Stimulated activated CD8-positive, alpha-beta memory T cell treated with anti-CD3 and anti-CD28 coated beads, Interleukin-4, amount 100 ng/mL, for 48 hours (primary cell): ENCODE results near the gene NEK10.

ENCODE experiments used
- DNase-seq: peaks from one replicate; pipeline ENCODE4 v3.0.0-alpha.2; 2020

Gene NEK10

DNA sequence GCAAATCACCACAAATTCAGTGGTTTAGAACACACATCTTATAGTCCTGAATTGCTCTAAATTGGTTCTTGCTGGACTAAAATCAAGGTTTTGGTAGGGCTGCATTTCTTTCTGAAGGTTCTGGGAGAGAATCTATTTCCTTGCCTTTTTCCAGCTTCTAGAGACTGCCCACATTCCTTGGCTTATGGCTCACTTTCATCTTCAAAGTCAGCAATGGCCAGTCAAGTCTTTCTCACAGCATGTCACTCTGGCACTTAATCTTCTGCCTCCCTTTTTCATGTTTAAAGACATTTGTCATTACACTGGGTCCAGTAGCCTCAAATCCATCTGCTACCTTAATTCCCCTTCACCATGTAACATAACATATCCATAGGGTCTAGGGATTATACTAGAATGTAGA lies 149.0 kb downstream of the NEK10 start:
- no peak for DNase-seq

DNA sequence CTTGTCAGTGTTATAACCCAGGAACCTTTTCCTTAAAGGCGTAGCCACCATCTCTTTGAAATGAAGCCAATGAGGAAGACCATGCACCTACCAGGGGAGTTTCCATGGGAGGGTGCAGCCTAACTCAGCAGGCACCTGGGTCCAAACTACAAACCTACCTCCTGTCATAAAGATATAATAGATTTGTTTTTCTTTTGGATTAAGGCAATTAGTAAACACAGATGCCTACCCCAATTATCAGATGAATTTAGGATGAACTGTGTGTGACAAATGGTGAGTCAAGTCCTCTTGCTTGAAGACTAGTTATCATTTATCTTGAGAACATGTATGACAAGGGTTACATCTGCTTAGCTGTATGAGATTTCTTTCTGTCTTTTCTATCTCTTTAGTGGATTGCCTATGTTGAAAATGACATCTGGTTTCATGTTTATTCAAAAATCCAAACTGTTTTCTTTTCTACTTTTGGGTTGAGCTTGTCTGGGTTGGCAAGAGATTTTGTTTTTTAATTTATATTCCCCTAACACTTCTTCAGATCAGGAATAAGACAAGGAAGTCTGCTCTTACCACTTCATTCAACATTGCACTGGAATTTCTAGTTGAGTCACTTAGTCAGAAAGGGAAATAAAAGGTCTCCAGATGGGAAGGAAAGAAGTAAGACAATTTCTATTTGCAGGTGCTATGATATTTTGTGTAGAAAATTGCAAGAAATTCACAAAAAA lies 149.9 kb downstream of the NEK10 start:
- no peak for DNase-seq

DNA sequence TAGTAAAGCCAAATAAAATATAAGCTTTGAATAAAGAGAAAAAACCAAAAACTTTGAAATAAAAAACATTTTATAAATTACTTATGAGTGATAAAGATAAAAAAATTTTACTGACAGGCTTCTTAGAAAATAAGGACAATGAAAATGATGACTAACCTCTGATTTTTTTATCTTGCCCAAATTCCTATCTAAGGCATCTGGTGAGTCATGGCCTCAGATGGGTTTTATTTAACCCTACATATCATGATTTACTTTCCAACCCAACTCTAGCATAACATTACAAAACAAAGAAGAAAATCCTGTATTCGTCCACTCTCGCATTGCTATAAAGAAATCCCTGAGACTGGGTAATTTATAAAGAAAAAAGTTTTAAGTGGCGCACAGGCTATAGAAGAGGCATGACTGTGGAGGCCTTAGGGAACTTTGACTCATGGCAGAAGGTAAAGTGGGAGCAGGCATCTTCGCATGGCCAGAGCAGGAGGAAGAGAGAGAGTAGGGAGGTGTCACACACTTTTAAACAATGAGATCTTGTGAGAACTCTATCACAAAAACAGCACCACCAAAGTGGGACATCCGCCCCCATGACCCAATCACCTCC lies 152.1 kb downstream of the NEK10 start:
- DNase-seq: no peak

DNA sequence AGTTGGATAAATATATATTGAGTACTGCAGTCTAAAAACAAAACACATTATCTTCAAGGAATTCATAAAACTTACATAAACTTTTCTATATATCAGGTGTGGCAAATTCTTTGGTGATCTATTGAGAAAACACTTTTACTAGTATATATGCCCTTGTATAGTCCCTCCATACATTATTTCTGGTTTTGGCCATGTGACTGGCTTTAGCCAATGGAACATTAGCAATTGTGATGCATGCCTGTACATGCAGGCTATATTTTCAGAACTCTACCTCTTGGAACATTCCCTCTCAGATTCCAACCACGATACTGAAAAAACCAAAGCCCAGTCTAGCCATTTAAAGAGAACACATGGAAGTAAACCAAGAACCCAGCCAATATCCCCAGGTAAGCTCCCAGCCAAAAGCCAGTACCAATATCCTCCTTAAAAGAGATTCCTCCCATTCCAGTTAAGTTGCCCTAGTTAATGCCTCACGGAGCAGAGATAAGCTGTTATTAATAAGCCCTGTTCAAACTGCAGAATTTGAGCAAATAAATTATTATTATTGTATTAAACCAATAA lies 152.8 kb downstream of the NEK10 start:
- DNase-seq: no peak

DNA sequence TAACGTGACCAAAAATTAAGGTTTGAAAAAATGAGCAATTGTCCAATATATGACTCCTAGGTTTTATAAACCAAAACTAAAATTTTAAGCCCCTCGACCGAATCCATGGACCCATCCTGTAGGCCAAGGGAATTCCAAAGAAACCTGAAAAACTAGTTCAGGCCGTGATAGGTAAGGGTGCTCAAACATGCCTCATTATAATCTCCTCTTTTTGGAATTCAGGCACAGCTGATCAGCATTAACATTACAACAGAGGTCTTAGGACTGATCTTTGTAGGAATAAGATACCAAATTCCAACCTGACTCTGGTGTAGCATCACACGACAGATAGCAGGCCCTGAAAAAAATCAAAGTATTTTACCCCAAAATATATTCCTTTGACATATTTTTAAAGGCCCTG lies 155.7 kb downstream of the NEK10 start:
- no peak for DNase-seq

DNA sequence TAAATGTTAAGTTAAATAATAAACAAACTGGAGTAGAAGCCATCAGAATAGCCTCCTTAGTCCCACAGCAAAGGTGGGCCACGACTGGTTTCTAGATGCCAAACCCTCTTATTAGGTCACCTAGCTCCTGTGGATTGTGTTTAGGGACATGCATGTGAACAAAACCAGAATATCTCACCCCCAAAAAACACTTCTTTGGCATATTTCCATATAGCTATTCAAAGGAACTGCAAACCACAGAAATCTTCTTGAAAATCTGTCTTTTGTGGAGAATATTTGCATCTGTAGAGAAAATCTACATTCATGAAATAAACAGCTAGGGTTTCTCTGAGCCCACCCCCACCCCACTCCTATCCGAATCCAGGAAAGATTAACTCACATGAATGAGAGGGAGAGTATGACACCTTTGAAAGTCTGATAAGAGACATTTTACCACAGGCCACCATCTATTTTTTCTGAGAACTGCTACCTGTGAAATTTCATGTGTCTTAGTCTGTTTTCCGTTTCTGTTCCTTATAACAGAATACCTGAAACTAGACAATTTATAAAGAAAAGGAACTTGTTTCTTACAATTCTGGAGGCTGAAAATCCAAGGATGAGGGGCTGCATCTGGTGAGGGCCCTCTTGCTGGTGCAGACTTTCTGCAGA lies 159.4 kb downstream of the NEK10 start:
- DNase-seq: no peak

DNA sequence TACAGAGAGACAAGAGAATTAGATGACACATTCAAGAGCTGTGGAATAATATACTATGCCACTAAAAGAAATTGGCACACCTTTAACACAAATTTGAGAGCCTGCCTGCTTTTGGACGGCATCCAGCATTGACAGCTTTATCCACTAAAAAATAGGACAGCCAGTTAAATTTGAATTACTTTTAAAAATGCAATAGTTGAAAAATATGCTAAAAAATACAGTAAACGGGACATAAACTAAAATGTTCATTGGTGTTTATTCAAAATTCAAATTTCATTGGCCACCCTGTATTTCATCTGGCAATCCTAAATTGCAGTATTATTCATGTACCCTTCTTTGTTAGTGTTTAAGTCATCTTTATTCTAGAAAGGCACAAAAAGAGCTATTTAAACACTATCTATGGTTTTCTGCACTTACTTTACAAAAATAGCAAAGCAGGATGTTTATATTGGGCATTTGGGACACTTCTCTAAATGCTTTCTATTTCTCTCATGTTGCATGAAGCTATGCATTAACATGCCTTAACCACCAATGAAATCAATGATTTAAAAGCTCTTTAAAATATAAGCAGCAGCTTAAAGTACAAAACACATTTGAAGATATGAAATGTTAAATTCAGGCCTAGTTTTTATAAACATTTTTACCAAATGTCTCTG lies 160.1 kb downstream of the NEK10 start:
- DNase-seq: no peak

DNA sequence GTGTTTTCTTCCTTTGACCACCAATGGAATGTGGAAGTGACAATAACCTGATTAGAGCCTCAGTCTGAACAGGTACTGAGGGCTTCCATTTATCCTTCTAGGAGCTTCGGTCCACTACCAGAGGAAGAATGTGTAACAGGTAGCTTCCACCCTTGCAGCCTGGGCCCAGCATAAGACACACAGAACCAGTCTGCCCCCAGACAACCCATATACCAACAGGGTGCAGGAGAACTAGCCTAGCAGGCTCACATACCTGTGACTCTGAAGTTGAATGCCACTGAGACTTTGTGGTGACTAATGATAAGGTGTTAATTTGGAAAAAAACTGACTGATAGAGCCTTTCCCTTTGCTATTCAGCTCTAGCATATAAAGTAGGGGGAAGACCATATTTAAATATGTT lies 166.2 kb downstream of the NEK10 start:
- no peak for DNase-seq

DNA sequence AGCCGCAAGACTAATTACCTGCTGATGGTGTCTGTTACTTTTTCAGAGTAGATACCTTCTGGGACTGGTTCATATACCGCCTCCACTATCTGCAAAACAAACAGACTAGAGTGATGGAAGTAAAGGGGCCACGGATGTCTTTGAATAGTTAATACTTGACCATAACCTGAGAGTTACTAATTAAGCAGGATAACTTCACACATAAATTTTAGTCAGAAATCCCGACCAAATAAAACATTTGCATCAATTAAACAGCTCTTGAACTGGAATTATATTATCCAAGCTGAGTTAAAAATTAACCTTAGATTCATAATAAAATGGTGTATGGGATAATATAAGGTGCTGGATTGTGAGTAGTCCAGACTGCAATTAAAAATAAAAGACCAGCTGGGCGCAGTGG lies 167.7 kb downstream of the NEK10 start:
- no peak for DNase-seq

DNA sequence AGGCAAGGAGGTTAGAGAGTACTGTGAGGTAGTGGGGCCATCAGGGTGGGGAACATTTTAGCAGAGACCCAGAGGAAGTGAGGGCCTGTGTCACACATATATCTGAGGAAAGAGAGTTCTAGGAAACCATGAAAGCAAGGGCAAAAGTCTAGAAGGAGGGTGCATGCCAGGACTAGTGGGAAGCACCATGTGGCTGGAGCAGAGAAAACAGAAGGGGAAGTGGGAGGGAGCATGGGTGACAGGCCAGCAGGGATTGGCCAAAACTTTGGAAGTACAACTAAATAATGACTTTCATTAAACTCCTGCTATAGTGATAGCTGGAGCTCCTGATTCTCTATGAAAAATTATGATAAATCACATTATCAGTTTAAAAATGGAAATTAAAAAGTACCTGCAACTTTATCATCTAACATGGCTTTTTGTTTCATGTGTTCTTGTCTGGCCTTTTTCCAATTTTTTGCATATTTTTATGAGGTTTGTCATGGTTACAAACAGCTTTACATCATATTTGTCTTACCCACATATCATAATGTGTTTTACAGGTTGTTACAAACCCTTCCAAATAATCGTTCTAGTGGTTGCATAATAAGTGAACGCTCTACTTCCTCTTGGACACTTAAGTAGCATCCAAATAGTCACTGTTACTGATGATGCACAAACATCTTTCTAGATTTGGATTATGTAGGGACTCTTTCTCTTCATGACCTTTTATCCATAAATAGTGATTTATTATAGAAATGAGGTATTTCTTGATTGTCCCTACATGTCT lies 168.3 kb downstream of the NEK10 start:
- DNase-seq: no peak

DNA sequence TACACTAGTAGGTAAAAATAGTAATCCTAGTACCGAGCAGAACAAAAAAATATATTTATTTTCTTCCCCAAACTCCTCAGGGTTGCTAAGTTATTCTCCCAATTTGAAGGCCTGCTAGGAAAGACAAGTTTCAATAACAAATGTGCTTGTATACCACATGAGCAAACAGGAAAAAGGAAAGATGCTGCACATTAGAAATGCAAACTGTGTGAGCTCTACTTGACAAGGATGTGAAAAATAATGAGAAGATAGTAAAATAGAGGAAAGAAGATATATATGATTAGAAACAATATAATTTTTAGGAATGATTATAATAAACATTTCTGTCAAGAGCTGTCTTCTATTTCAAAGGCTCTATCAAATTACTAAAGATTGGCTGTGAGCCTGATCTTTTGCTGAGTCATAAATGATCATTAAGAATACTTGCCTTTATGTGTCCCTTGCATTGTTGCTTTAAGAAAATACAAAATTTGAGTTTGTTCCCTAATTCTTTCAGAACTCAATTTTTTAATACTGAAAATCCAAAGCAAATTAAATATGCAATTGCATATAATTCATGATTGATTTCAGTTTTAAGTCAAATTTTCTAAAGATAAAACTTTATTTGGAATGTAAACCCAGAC lies 174.2 kb downstream of the NEK10 start:
- no peak for DNase-seq

DNA sequence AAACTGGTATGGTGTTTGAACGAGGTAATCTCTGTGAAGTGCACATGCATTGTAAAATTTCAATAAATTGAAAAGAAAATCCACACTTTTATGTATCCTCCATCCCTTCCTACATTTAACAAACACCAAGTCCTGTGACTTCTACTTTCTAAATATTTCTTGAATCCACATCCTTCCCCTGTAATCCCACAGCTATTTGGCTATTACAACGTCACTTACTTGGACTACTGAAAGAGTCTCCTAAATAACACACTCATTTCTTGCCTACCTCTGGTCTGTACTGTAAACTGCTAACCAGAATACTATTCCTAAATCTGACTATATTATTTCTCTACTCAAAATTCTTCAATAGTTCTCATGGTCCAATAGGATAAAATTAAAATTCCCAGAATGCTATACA lies 176.1 kb downstream of the NEK10 start:
- no peak for DNase-seq

DNA sequence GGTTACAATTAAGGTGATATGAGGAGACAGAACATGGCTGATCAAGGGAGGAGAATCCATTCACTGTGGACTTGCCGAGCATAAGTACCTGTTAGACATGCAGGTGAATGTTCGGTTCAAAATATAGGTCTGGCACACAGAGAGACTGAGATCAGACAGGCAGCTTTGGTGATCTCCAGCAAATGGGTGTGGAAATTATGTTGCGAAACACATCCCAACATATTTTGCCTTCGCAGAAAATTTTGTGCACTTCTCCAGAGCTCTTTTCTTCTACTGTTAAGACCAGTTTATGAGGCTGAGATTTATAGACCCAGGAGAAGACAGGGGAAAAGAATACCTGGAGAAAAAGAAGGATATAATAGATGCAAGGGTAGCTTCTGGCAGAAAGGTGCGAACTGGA lies 183.2 kb downstream of the NEK10 start:
- DNase-seq: no peak

DNA sequence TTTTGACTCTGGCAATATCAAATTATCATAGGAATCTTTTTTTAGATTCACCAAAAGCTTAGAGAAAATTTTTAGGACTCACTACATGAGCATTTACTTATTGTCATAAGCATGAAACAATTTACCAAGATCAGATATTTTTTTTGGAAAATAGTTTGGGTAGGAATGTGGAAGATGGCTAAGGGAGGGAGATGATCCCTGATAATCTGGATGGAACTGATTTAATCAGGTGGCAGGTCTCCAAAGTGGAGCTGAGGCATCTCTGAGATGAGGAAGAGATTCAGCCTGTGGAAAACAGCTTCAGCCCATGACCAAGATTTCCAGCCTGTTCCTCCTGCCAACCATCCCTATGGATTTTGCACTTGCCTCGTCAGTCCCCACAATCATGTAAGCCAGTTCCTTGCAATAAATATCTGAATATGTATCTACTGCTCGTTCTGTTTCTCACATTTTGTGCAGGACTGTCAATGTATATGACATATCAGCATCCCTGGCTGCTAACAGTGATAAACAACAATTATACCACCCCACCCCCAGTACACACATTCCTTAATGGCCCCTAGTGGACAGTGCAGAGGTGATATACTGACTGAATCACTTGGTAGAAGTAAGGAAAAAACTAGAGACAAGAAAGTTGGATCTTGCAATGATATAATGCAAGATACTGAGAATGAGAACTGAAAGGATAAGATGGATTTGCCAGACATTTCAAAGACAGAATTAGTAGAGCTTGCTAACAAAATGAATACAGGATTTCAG lies 183.8 kb downstream of the NEK10 start:
- DNase-seq: no peak

DNA sequence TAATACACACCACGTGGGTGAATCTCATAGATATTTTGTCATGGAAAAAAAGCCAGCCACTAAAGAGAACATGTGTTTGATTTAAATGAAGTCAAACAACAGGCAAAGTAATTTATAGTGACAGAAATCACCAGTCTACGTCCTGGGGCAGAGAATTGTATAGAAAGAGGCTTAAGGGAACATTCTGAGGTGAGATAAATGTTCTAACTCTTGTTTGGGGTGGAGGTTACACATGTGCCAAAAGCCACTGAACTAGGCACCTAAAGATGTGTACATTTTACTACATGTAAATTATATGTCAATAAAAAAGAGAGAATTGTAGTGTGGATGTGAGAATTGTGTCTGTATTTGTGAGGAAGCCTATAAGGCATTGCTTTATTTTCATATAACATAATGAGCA lies 184.9 kb downstream of the NEK10 start:
- DNase-seq: no peak

DNA sequence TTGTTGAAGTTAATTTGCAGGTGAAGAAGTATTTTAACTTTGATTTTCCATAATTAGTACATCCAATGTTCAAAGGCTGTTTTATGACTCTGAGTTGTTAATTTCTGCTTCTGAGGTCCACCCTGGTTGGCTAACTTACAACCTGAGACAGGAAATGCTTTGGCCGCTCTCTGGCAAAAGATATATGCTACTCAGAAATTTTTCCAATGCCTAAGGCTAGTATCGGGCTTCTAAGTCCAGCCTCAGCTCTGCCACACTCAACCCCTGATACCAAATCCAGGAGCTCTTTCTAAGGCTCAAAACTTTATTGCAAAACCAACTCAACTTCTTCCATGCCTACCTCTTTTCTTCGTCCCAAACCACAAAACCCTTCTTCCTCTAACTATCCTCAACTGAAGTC lies 192.9 kb downstream of the NEK10 start:
- no peak for DNase-seq

DNA sequence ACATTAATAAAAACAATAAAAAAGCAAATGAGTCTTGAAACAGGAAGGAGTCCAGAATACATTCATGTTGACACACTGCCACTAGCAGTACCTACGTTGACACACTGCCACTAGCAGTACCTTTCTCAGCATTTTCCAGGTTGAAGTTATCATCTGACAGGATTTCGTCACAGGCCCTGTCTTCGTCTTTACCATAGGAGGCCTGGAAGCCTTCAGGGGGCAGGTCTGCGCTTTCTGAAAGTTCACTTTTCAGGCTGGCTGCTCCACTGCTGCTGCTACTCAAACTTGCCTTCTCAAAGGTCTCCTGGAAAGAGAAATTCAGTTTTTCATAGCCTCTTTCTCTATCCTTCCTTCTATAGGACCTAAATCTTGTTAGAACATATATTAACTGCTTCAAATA lies 194.7 kb downstream of the NEK10 start:
- DNase-seq: no peak

DNA sequence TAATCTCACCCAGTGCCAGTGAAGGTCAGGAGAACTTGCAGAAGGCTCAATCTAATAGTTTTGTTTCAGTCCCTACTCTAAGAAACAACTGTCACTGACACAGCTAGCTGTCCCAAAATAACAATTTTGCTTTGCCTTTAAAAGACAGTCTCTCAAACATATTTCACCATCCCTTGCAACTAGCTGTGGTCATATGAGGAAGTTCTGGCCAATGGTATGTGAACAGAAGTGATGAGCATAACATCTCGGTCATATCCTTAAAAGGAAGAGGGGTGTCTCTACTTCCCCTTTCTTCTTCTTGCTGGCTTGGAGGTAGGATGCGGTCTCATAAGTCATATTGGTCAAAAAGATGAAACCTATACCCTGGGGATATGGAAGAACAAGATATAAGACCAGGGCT lies 198.1 kb downstream of the NEK10 start:
- DNase-seq: no peak

DNA sequence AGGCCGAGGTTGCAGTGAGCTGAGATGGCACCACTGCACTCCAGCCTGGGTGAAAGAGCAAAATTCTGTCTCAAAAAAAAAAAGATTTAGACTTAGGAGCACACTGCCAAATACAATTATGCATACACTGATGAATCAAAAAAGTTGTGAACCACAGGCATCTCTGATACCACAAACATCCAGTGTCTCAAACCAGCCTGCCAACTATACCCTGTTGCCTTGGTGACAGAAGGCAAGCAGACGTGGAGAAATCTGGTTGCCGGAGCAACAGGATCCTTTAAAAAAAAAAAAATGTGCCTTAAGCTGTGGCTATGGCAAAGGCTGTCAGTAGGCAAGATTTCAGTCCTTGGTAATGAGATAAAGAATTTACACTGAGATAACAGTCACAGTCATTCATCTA lies 202.3 kb downstream of the NEK10 start:
- no peak for DNase-seq

DNA sequence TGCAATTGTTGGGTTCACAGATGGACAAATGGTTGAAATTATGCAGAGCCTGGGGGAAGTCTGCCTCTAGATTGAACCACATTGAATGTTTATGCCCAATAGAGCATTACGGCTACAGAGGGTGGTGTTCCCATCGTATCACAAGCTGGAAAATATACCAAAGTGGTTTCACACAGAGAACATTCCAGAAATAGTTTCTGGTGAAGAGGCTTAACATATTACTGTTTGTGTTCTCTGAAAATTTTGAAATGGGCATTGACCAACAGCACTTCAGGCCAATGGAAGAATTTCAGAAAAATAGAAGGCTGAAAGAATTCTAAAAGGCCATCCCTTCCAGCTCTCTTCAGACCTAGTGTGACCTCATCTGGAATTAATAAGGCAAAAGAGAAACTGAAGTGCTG lies 203.9 kb downstream of the NEK10 start:
- DNase-seq: no peak

DNA sequence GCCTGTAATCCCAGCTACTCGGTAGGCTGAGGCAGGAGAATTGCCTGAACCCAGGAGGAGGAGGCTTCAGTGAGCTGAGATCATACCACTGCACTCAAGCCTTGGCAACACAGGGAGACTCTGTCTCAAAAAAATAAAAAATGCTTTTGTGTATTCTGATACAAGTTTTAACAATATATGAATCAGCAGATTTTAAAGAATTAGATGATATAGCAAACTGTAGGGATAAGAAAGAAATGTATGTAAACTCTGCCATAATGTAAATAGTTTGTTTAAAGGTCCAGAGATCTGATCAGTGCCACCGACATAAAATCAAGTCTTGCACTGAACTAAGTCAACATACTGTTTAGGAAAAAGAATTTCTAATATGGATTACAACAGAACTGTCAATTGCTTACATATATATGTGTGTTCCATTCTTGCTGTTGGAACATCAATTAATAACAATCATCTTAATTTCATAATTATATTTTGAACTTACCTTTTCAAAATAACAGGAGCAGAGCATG lies 208.3 kb downstream of the NEK10 start:
- no peak for DNase-seq
